Stimulated activated CD4-positive, alpha-beta T cell treated with anti-CD3 and anti-CD28 coated beads, Interleukin-1b, Interleukin-23, amount 100 ng/mL, for 1 hour (primary cell): Measurements from ENCODE around the gene PRPF19.

Experiments used
- DNase-seq, 2 donors: peaks; one replicate each; pipeline ENCODE4 v3.0.0-alpha.2; 2020; ENCODE audit warnings: low read depth in 2 of 2

Gene PRPF19

GRCh38 chr11:60874421-60875365 is 31.7 kb downstream of the PRPF19 start:
- DNase-seq = no peak

- DNase-seq = no peak
Observed at GRCh38 chr11:60873533-60873932, 32.9 kb downstream of the PRPF19 start.

- DNase-seq = no peak
Observed at GRCh38 chr11:60872961-60873524, 33.3 kb downstream of the PRPF19 start.

- no peak for DNase-seq
Observed at GRCh38 chr11:60872124-60872960, 34.0 kb downstream of the PRPF19 start.

GRCh38 chr11:60871378-60872061 is 34.9 kb downstream of the PRPF19 start:
- no peak for DNase-seq

GRCh38 chr11:60870733-60871377 is 35.5 kb downstream of the PRPF19 start:
- no peak for DNase-seq

GRCh38 chr11:60870276-60870675 is 36.1 kb downstream of the PRPF19 start:
- DNase-seq = no peak

- no peak for DNase-seq
Observed at GRCh38 chr11:60869451-60869825, 36.9 kb downstream of the PRPF19 start.

- no peak for DNase-seq
Observed at GRCh38 chr11:60868682-60869450, 37.5 kb downstream of the PRPF19 start.

GRCh38 chr11:60867871-60868681 is 38.3 kb downstream of the PRPF19 start:
- DNase-seq = no peak

GRCh38 chr11:60866911-60867870 is 39.2 kb downstream of the PRPF19 start, which contains the start of gene ZP1:
TSS of gene ZP1 (plus strand) at chr11:60867542. CDS start at chr11:60867562, 20 bp downstream.
- DNase-seq = no peak

GRCh38 chr11:60864856-60865513 is 41.4 kb downstream of the PRPF19 start:
- DNase-seq = no peak

GRCh38 chr11:60863550-60864521 is 42.5 kb downstream of the PRPF19 start:
- no peak for DNase-seq

GRCh38 chr11:60862171-60862570 is 44.2 kb downstream of the PRPF19 start:
- DNase-seq = no peak

GRCh38 chr11:60860943-60861342 is 45.4 kb downstream of the PRPF19 start:
- no peak for DNase-seq

- DNase-seq = no peak
Observed at GRCh38 chr11:60859616-60860250, 46.7 kb downstream of the PRPF19 start.
